NK-92 (cell line): ENCODE results near the gene EDIL3.
"Not testable (repeated sequence)": the region's sequence is repeated elsewhere in the genome, so short reads cannot be mapped to it uniquely, and the experiment has no call there.

ENCODE experiments used
- DNase-seq: peaks from one replicate; lab custom pipeline; 2025; ENCODE audit not compliant: unreplicated experiment; lab: John Stamatoyannopoulos, UW

EDIL3 gene

DNA sequence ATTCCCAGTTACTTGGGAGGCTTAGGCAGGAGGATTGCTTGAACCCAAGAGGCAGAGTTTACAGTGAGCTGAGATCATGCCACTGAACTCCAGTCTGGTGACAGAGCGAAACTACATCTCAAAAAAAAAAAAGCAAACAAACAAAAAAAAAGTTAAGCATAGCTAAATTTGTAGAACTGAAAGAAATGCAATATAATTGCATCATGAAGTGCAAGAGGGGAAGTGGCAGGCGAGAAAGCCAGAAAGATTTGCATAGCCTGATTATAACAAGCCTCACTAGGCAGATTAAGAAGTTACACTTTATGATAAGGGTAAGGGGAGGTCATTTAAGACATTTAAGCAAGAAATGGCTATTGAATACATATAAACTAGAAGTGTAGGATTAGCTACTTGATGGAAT lies 187.1 kb downstream of the EDIL3 start:
- DNase-seq: no peak

DNA sequence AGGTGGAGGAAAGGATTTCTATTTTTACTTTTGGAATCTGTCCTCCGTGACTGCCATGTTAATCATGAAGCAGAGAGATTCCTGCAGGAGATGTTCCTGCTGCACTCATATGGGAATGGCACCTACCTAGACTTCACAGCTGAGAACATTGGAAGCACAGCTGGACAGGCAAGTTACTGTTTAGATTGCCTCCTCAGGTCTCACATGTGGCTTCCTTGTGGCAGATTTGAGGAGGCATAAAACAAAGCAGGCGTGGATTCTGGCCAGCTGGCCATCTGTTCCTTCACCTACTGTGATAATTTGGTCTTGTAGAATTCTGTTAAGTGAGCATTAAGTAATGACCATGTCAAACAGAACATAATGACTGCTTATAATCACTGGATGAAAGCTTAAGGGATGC lies 193.4 kb downstream of the EDIL3 start:
- DNase-seq: no peak

- no peak for DNase-seq
Measured at GRCh38 chr5:84184857-84185256, 199.8 kb downstream of the EDIL3 start.

GRCh38 chr5:84181093-84181492 lies 203.6 kb downstream of the EDIL3 start:
- no peak for DNase-seq

- no peak for DNase-seq
Measured at GRCh38 chr5:84168841-84169240, 215.8 kb downstream of the EDIL3 start.

DNA sequence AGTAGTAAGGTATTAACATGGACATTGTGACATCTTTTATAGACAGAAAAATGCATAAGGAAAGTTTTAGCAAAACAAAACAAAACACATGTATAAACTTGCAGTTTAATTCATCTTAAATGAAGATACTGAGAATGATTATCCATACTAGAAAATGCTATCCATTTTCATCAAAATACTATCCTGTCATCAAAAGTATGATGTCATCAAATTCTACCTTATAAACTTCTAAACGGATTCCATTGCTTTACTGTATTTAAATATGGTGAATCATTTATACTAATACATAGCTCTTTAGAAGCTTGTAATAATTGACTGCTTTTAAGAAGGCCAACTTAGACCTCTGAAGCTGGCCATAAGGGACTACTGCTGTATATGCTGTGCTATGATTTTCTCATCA lies 221.0 kb downstream of the EDIL3 start:
- no peak for DNase-seq

DNA sequence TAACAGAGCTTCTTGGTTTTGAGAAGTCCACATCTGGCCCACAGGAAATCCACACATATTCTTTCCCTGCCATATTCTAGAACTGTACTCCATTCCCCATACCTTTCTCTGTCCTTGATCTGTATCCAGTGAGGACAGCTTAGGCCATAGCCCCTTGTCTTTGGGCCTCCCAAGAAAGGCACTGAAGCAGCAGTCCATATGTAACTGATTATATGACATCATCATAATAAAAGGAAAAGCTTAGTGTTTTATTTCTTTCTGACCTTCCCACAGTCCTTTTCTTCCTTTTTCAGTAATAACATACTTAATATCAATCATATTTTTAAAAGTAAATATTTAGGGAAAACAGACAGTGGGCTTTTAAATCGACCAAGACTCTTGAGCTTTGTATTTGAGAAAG lies 222.0 kb downstream of the EDIL3 start:
- no peak for DNase-seq

GRCh38 chr5:84160650-84161049 lies 224.0 kb downstream of the EDIL3 start:
- DNase-seq: not testable (repeated sequence)

- no peak for DNase-seq
Measured at GRCh38 chr5:84149094-84149493, 235.6 kb downstream of the EDIL3 start.

DNA sequence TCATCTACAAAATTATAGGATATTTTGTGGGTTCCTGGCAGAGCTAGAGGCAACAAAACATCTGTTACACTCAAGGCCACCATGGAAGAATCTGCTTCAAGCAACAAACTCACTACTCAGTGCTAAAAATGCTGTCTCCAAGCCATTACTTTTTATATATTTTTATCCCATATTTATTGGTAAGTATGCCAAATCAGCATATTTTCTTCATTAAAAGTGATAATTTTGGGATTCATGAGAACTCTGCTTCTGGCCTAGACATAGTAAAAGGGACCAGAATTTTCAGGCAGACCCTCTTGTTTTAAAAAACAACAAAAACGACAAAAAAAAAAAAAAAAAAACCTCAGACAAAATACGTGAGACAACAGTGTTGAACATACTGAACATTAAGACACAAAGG lies 236.0 kb downstream of the EDIL3 start:
- no peak for DNase-seq

- DNase-seq: no peak
Measured at GRCh38 chr5:84137541-84137940, 247.1 kb downstream of the EDIL3 start.

GRCh38 chr5:84131372-84131771 lies 253.3 kb downstream of the EDIL3 start:
- DNase-seq: no peak

DNA sequence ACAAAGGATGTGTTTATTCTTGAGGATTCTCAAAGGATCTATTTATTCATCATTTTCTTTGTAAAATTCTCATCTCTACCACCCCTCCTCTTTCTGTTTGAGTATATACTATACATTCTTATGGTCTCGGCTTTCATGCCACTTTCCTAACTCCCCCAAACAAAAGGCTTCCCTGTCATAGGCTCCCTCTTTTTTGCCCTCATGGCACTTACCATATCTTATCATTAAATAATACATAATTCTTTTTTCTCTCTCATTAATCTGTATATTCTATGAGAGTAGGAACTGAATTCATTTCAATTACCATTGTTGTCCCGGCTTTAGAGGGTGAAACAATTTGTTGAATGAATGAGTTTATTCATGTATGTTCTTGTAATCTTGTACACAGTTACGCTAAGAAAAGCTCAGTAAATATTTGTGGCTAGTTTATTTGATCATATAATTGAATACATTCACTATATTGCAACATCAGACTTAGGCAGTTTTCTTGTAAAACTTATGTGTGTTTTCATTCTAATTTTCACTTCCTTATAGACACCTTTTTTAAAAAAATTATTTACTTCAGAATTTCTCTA lies 254.6 kb downstream of the EDIL3 start:
- no peak for DNase-seq

DNA sequence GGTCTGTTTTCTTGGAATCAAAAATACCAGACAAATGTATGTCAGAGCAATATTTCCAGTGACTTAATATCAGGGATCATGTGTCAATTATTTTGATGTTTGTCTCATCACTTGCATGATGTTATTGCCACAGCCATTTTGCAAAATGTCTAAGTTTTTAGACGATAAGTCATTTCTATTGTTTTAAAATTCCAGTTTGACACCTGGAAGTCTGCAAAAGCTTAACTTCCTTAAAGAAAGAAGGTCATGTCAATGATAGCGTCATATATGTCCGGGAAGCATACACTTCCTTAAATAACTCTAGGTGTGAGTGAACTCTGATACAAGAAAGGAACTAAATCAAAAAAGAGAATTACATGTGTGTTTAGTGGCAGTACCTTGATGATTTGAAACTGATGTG lies 259.5 kb downstream of the EDIL3 start:
- no peak for DNase-seq

- DNase-seq: no peak
Measured at GRCh38 chr5:84119252-84119651, 265.4 kb downstream of the EDIL3 start.

DNA sequence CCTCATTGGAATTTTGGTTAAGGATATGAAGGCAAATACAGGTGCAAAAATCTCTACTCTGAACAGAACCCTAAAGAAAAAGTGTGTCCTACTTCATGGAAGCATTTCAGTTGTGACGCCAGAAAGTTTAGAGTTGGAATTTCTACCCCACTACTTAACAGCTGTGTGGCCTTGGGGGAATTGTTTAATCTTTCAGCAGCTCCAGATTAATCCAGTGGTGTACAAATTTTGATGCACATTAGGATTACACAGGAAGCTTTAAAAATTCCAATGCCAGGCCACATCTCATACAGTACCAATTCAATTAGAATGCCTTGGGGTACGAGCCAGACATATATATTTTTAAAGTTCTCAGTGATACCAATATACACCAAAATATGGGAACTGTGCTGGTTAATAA lies 266.1 kb downstream of the EDIL3 start:
- no peak for DNase-seq

DNA sequence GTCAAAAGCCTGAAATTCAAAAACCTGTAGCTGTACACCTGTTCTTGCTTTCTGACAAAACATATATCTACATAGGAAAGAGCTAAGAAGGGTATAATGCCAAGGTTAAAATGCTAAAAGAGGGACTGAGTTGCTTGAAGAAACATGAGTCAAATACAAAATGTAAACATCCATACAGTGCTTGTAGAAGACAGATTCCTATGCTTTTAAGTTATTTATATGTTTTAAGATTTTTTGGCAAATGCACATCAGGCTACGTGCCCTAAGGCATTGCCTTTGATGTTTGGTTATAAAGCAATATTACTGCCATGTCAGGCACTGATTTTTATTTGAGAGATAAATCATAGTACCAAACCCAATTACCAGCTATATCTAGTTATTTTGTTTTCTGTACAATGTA lies 269.0 kb downstream of the EDIL3 start:
- no peak for DNase-seq

DNA sequence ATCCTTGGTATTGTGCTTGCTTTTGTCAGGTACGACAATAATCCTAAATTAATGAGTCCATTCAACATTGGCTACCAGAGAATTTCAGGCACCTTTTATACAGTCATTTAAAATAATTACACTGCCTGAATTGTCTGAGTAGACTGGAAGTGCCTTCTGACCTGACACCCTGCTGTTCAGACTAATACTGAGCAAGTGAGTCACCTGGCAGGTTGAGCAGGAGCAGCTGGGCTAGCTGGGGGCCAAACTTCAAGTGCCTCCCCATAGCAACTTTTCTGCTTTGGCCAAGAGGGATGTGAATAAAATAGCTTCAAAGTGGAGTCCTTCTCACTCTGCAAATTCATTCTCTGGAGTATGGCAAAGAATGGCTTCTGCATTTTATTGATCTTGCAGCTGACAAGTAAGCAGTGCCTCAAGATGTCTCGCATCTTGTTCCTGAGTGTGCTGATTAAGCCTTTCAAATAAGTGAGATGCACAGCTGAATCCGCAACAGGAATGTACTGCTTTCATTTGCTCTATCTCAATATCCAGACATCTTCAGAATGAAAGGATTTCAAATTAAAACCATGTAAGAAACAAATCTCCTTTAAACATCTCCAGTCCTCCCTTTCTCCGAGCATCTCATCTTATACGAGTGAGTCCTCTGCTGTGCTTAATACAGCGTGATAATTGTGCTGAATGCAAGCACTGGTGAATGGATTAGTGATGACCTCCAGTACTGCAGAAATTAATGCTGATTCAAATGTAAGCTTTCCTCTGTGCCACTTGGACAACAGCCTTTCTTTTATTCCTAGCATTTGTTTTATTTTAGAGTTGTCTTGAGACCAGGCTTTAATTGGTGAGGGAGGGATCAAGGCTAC lies 271.2 kb downstream of the EDIL3 start:
- no peak for DNase-seq

GRCh38 chr5:84092738-84093137 lies 291.9 kb downstream of the EDIL3 start:
- DNase-seq: no peak

- DNase-seq: no peak
Measured at GRCh38 chr5:84091127-84091799, 293.4 kb downstream of the EDIL3 start.

- no peak for DNase-seq
Measured at GRCh38 chr5:84088996-84089395, 295.7 kb downstream of the EDIL3 start.

DNA sequence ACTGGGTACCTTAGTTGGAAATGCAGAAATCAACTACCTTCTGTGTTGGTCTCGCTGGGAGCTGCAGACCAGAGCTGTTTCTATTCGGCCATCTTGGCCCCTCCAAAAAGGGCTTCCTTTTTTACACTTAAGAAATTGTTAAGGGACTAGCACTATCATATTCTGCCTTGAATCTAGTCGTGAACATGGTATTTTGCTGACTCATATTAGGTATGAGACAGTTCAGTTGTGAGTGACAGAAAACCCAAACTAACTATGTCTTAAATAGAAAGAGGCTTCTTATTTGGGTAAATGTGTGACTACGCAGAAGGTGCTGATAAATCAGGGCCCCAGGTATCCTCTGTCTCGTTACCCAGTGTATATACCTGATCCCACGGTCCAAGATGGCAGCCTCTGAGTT lies 298.2 kb downstream of the EDIL3 start:
- no peak for DNase-seq
